NCI-H128 (cell line): Measurements from ENCODE around the gene JADE3.

Experiments used
- DNase-seq: peaks from one replicate; lab custom pipeline; 2025; ENCODE audit not compliant: unreplicated experiment; lab: John Stamatoyannopoulos, UW

Gene JADE3

DNA sequence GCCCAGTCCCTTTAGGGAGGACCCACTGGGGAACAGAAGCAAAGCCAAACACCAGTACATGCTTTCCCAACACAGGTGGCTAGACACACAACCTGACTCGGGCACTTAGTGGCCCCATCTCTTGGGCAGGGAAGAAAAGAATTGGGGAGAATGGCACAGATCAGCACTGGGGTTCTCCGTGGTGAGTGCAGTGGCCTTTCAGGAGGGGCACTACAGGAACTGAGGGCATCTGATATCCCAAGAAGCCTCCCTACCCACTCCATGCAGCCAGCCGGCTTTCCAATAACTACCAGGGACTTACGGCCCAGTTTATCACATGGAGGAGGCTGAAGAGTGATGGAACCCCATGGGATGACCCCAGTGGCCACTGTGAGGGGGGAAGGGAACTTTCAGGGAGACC lies 189.0 kb downstream of the JADE3 start:
- DNase-seq: no peak
